ENCODE data around the gene ATXN3L.

DNA sequence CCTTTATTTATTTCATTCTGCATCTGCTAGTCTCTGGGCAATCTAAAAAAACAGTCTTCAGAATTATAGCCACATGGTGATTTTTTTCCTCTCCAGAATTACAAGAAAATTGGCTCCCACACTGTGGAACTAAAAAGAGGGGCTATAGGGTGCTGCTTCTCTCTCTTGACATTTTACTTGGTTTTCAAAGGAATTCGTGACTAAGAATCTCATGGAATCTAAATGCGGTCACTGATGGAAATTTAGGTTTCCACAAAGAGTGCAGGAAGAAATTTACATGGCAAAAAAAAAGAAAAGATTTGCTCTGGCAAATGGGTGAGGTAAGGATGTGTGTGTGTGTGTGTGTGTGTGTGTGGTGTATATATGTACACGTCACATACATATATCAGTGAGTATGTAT, 10.2 kb downstream of the ATXN3L start:
- TF ChIP-seq, protein P1, sequence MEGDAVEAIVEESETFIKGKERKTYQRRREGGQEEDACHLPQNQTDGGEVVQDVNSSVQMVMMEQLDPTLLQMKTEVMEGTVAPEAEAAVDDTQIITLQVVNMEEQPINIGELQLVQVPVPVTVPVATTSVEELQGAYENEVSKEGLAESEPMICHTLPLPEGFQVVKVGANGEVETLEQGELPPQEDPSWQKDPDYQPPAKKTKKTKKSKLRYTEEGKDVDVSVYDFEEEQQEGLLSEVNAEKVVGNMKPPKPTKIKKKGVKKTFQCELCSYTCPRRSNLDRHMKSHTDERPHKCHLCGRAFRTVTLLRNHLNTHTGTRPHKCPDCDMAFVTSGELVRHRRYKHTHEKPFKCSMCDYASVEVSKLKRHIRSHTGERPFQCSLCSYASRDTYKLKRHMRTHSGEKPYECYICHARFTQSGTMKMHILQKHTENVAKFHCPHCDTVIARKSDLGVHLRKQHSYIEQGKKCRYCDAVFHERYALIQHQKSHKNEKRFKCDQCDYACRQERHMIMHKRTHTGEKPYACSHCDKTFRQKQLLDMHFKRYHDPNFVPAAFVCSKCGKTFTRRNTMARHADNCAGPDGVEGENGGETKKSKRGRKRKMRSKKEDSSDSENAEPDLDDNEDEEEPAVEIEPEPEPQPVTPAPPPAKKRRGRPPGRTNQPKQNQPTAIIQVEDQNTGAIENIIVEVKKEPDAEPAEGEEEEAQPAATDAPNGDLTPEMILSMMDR (IDR thresholded peaks at IDR 0.05): no peak
- TF ChIP-seq POLR2A (IDR thresholded peaks at IDR 0.05): no peak

All from suprapubic skin (tissue), 3 donors.